Sigmoid colon (tissue), 4 donors: ENCODE results near the gene PDE4D.

ENCODE experiments used
- POLR2AphosphoS5 ChIP-seq, 4 donors: sonication (generic); formaldehyde crosslinking; IDR thresholded peaks; one replicate each; pipeline ENCODE4 v1.6.1; 2017; ENCODE audit warnings: antibody characterized with exemption in 4 of 4
- TF ChIP-seq, protein P1 (sequence below), 4 experiments: fragments of 450-650 bp in 3 of 4; fragments of 200-600 bp in 1 of 4; IDR thresholded peaks; one replicate each; pipeline ENCODE4 v1.5.1; 2016 to 2019; ENCODE audit warnings: antibody characterized with exemption in 4 of 4, mild to moderate bottlenecking in 3 of 4, moderate library complexity in 2 of 4

DNA sequence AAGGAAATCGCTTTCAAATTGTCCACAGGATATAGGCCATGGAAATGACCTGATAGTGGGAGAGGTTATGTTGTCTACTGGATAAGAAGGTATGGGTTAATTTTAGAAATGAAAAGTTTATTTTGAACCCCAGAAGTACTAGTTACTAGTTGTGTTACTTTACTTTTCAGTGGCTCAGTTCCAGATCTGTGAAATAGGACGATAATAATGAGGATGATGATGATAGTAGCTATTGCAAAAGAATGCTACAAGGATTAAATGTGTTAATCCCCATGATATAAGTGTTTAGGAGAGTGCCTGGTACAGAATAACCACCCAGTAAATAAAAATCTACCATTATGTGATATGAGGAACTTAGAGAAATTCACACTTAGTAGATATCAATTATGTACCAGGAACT, 120.8 kb downstream of the PDE4D start:
- TF ChIP-seq POLR2AphosphoS5 (IDR thresholded peaks at IDR 0.05) = no peak
- TF ChIP-seq, protein P1, sequence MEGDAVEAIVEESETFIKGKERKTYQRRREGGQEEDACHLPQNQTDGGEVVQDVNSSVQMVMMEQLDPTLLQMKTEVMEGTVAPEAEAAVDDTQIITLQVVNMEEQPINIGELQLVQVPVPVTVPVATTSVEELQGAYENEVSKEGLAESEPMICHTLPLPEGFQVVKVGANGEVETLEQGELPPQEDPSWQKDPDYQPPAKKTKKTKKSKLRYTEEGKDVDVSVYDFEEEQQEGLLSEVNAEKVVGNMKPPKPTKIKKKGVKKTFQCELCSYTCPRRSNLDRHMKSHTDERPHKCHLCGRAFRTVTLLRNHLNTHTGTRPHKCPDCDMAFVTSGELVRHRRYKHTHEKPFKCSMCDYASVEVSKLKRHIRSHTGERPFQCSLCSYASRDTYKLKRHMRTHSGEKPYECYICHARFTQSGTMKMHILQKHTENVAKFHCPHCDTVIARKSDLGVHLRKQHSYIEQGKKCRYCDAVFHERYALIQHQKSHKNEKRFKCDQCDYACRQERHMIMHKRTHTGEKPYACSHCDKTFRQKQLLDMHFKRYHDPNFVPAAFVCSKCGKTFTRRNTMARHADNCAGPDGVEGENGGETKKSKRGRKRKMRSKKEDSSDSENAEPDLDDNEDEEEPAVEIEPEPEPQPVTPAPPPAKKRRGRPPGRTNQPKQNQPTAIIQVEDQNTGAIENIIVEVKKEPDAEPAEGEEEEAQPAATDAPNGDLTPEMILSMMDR (IDR thresholded peaks at IDR 0.05) = no peak
